ENCODE measurements around the gene UBA7.

DNA sequence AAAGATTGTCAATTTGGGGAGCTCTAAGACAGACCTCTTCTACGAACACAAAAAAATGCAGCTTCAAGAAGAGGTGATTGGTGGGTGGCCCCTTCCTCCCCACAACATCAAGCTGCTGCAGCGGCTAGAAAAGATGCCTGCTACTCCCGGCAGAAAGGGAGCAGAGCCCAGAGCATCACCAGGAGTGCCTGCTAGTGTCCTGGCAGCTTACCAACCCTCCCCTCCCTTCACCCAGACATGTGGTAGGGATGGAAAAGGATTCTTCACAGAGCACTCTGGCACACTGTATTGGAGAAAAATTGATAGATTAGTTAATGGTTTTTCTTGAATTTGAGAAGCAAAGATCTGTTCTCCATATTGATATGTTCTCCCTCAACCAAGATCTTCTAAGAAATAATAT is 38.2 kb downstream of the UBA7 start:
- TF ChIP-seq EZH2phosphoT487 (IDR thresholded peaks at IDR 0.05; ENCODE audit: insufficient read depth, low read depth) (no peak), EZH2 (IDR thresholded peaks at IDR 0.05; ENCODE audit: insufficient read depth, poor library complexity, severe bottlenecking) (no peak)
